ENCODE results near the gene HLA-DMA.

HLA-DMA gene

DNA sequence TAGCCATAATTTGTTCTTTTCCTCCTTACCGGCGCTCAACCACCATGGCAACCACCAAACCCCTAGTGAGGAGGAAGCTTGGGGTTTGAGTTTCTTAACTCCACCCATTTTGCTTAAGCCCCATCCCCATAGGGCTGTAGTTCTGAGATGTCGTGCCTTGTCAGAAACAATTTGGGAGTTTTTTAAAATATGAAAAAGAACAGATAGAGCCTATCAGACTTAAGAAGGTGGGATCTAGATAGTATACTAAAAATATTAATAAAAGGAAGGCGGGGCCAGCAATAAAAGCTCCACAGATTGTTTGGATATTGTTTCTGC lies 21.1 kb upstream of the HLA-DMA start:
- DNase-seq = peak; percentile 47

DNA sequence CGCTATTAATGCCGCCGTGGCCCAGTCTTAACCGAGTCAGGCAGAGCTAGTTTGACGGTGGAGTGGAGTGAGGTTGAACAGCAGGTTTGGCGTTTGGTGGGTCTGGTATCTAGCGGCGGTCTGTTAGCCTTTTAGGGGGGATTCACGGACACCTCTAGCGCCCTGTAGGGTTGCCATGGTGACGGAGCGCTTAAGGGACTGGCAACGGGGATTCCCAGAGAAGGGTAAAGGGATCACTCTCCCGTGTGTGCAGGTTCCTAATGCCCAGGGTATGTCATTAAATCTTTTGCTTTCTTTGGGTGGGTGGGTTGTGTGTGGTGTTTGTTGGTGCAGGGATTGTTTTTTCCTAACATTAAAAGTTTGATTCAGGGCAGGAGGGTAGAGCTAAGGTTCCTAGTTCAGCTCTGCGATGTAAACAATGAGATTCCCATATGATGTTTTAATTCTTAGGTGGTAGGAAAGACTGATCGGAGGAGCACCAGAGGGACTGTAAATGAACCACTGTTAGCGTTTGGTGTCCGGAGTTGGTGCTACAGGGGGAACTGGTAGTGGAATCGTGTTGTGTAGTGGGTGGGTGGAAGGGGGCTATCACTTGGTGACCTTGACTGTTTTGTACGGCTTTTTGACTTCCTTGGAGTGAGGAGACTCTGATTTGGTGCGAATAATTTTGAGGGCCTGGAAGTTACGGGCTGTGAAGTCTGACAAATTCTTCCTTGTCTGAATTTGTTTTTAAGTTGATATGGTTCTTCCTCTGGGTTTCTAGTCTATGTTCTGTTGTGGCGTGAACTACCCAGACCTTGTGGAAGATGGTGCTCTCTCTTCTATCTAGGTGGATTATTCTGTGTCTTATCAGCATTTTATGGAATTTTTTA lies 20.5 kb upstream of the HLA-DMA start:
- DNase-seq = peak; percentile 49

DNA sequence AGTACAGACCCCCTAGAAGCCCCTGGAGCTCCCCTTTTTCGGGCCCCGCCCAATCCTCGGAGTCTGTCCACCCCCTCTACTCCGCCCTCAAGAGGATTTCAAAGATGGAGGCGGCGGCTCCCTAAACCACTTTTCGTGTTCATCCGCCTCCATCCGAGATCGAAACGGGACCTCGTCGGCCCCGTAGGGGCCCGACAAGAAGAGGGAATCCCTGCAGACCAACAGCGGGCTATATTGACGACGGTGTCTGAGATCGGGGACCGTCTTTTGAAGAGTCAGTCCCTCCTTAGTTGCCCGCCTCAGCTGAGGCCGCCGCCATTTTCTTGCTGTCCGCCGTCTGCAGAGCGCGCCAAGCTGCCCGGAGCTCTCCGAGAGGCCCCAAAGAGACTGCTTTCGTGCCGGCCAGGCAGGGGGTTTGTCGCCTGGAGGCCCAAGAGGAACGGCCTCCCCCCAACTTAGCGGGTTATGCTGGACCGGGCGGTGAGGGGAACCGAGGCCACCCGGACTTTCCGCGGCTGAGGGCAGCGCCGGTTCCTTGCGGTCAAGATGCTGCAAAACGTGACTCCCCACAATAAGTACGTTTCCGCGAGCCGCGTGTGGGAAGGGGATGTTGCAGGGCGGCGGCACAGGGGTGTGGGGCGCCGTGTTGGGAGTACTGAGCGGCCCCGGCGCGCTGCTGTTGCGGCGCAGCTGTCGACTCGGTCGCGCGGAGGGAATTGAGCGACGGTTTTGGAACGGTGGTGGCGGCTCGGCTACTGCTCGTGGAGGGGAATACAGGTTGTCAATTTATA lies 19.7 kb upstream of the HLA-DMA start:
- no peak for DNase-seq

DNA sequence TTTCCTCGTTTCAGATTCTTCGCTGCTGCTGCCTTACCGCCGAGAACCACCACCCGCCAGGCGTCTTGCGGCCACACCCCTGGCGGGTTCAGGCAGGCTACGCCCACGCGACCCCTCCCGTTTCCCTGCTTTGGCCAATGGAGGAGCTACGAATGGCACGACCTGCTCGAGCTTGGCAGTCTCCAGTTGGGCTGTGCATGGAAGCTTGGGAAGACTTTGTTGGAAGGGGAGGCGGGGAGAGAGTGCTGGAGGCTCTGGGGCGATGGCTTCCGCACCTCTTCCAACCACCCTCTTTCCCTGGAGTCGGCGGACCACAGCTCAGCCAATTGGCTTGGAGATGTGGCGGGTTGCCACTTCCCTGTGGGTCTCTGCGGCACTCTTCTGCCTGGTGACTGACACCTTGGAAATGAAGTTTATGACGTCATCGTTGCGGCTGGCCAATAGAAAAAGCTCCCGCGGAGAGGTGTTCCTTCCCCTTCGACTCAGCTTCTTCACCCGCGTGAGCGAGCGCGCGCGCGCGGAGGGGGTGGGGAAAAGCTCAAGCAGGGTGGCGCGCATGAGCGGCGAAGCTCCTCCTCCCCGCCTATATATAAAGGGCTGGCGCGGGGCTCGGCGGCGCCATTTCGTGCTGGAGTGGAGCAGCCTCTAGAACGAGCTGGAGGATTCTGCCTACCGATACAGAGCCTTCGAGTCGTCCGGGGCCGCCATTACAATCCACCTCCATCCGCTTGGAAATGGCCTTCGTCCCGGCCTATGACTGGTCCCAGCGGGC lies 18.9 kb upstream of the HLA-DMA start:
- peak; percentile 100 for DNase-seq

DNA sequence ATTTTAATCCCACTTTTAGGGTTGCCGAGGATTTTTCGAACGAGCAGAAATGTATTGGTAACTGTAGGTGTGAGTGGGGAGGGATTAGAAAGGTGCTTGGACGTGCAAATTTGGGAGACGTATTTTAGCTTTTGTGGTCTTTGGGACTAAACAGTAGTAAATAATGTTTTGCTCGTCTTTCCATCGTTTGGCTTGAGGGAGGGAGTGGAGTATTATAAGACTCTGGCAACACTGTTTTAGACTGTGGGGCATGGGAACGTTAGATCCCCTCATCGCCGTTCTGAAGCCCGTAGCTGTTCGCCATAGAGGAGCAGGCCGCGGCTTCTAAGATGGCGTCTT lies 18.3 kb upstream of the HLA-DMA start:
- DNase-seq = no peak

DNA sequence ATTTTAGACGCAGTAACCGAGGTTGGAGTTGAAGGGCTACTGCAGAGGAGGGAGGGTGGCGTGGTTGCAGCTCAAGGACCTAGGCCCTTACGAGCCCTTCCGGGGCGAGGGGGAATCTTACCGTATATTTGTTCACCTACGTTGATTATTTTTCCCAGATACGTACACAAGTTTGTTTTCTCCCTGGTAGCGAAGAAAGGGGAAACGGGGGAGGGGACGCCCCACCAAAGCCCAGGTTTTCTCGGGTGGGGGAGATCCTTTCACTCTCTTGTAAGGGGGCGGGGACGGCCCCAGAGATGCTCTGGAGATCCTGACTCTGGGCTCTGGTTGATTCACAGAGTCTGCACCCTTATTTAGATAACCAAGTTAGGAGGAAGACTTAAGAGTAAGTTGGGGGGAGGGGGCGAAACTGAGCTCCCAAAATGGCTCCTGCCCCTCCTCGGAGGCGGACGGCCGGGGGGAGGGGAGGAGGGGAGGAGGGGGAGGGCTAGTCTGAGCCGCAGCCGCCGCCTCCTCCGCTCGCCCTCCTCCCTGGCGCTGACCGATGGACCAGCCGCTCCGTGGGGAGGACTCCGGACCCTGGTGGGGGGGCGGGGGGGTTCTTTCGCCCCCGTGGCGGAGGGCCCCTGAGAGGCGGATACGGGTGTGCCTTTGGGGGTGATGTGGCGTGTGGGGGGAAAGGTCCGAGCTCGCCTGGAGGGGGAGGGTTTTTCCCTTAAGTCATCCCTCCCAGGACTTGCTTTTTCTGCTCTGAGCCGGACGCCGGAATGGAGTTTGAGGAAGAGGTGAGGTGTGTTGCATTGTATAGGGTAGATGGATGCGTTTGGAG lies 17.7 kb upstream of the HLA-DMA start:
- DNase-seq = peak; percentile 97

DNA sequence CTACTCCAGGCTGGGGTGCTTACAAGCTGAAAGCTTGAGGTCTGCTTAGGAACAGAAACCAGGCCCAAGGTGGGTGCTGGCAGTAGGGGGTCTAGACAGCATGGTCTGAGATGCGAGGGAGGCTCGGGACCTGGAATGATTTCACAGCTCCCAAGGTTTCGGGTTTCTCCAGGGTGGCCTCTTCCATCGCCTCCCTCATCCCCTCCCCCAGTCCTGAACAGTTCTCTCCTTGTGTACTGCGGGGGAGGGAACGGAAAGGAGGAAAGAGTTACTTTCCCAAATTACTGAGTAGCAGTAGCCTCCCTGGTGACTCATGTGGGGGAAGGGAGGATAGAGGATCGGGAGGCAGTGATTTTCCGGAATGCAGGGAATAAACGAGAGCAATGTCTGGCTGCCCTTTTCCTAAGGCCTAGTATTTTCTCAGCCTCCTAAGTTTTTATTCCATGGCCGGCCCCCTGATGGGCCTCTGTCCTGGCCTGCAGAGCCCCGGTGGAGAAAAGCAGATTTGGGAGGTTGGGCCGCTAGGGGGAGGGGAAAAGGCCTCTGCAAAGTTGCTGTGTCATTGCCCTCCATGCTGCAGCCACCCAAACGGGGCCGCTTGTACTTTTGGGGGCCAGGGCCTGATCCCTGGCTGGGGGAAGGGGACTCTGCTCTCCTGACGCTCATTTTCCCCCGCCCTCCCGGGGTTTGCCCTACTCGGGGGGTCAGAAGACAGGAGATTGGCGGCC lies 17.0 kb upstream of the HLA-DMA start:
- peak; percentile 100 for DNase-seq

DNA sequence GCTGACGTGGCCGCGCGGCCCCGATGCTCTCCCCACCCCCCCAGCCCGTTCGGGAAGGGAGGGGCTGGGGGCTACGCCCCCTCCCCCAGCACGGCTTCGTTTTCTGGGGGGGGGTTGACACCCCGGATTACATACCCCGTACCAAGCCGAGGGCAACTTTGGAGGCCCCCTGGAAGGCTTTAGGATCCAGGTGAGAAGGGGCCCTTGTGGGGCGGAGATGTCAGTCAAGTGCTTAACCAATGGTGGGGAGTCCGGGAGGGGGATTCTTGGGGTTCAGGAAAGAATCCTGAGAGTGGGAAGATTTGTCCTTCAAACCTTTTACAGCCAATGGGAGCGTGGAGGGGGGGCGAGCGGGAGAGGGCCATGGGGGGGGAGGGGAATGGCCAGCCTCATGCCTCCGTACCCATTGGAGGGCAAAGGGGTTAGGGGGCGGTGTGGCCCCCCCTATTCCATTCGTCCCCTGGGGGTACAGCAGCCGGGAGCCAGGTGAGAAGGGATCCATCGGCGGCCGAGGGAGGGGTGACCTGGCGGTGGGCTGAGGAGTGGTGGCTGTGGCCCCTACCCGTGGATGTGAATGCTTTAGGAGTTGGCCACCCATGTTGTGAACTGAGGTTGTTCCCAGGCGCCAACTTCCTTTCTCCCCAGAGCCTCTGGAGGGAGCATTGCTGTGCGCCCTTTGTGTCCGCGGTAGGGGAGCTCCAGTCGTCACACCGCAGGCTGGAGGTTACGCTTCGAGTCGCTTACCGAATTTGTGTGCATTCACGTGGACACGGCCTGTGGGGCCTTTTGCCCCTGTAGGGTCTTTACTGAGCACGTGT lies 16.2 kb upstream of the HLA-DMA start:
- peak; percentile 87 for DNase-seq

DNA sequence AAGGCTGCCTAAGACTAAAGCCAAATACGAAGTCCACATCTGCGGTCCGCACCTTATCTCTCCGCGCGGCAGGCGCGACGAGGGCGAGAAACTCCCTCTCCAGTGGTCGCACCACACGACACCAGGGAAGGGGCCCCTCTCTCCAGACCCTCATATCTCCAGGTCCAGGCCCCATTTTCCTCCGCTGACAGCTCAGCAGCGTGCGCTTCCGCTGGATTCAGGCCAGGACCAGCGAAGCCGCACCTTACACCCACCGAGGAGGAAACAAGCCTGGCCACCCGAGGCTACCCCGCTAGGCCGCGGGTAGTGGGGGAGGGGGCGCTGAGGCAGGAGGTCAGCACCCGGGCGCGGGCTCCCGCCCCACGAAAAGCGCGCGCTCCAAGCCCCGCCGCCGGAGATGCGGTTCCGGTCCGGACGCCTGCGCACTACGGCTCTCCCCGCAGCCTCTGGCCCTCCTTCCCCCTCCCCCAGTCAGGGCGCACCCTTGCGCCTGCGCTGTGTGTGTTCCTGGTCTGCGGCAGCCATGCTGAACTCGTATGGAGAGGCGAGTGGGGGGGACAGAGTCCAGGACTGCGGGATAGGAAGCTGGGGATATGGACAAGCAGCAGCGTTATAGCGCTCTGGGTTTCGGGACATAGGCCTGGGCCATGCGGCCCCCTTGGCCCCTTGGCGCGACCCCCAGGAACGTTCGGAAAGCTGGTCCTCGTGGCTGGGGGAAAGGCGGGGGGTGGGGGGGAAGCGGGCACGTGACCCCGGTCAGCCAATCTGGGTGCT lies 15.4 kb upstream of the HLA-DMA start, which contains the start of gene BRD2:
TSS of gene BRD2 (plus strand) at position 502 of the 774 bp plus-strand sequence. CDS start 4,305 bp downstream, outside the sequence.
- peak; percentile 97 for DNase-seq

DNA sequence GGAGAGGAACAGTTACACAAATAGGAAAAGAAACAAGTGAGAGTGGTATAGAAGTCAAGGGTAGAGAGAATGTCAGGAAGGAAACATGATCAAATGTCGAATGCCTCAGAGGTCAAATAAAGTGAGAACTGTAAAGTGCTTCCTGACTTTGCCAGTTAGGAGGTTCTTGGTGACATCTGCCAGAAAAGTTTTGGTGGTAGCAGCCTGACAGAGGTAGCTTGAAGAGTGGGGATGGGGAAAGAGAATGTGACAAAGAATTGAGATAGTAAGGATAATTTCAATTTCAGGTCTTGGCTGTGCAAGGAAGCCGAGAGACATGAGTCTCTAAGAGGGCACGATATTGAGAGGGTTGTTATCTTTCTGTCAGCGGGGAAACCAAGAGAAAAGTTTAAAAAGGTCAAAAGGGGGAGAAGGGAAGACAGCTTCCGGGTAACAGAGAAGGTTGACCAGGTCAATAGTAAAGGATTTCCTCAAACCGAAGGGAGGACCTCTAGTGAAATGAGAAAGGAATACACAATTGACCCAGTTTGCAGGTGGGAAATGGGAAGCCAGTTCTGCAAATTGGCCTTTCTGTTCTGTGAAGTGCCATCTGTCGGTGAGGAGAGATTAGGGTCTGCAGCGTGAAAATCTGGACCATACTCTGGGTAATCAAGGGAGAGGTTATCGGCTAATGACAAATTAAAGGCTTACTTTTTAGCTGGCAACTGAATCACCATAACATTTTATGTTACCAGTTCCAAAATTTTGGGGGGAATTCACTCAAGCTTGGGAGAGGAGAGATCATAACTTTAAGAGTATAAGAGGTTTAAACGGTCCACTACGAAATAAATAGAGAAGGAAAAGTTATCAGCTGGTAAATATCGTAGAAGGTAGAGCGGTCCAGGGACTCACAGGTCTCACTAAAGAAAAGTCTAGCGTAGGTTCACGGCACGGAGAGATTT lies 14.5 kb upstream of the HLA-DMA start:
- peak; percentile 65 for DNase-seq

DNA sequence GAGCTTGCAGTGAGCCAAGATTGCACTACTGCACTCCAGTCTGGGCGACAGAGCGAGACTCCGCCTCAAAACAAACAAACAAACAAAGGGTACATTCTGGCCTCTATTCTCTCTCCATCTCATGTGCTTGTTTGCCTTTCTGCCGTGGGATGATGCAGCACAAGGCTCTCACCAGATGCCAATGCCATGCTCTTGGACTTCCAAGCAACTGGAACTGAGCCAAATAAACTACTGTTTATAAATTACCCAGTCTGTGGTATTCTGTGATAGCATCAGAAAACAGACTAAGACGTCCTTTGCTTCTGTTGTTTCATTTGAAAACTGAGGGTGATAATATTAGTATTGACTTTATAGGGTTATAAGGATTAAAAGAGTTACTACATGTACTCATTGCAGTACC lies 11.9 kb upstream of the HLA-DMA start:
- DNase-seq = no peak

DNA sequence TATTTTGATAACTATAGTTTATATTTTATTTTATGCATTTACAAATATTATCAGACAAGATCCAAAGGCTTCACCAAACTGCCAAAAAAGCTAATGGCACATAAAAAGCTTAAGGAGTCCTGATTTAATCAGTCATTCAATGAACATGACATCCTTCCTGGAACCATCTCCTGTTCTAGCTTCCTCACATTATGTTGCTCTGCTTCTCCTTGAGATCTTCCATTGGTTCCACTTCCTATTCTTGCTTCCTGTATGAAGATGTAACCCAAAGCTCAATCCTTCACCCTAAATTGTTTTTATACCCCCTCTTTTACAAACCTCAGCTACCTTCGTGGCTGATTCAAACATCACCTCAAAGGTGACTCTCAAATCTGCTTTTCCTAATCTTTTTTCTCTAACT lies 11.0 kb upstream of the HLA-DMA start:
- no peak for DNase-seq

DNA sequence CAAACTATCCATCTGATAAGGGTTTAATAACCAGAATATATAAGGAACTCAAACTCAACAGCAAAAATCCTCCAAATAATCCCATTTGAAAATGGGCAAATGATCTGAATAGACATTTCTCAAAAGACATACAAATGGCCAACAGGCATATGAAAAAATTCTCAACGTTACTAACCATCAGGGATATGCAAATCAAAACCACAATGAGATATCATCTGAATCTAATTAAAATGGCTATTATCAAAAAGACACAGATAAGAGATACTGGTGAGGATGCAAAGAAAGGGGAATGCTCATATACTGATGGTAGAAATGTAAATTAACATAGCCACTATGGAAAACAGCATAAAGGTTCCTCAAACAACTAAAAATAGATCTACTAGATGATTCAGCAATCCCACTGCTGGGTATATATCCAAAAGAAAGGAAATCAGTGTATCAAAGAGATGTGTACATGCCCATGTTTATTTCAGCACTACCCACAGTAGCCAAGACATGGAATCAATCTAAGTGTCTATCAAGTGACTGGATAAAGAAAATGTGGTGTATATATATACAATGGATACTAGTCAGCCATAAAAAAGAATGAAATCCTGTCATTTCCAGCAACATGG lies 9.4 kb upstream of the HLA-DMA start:
- no peak for DNase-seq

DNA sequence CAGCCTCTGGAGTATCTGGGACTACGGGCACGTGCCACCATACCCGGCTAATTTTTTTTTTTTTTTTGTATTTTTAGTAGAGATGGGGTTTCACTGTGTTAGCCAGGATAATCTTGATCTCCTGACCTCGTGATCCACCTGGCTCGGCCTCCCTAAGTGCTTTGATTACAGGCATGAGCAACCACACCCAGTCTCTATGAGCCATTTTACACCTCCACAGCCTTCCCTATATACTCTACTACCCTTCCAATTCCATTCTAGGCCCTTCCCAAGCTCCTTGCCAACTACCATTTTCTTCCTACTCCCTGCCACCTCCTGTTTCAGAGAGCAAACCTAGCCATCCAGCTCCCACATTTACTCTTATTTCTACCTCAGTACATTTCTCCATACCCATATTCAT lies 7.7 kb upstream of the HLA-DMA start:
- DNase-seq = no peak

DNA sequence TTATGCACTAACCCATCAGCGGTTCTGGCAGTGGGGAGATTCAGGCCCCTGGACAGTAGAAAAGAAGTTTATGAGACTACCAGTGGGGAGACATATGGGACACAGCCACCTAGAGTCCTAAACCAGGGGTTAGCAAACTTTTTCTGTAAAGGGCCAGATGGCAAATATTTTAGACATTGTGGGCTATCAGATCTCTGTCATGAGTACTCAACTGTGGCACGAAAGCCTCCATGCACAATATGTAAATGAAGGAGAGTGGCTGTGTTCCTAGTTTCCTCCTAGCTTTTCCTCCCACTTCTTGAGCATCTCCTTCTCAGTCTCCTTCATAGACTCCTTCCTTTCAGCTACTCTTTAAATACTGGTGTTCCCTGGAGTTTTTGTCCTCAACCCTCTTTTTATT lies 3.3 kb upstream of the HLA-DMA start:
- no peak for DNase-seq

DNA sequence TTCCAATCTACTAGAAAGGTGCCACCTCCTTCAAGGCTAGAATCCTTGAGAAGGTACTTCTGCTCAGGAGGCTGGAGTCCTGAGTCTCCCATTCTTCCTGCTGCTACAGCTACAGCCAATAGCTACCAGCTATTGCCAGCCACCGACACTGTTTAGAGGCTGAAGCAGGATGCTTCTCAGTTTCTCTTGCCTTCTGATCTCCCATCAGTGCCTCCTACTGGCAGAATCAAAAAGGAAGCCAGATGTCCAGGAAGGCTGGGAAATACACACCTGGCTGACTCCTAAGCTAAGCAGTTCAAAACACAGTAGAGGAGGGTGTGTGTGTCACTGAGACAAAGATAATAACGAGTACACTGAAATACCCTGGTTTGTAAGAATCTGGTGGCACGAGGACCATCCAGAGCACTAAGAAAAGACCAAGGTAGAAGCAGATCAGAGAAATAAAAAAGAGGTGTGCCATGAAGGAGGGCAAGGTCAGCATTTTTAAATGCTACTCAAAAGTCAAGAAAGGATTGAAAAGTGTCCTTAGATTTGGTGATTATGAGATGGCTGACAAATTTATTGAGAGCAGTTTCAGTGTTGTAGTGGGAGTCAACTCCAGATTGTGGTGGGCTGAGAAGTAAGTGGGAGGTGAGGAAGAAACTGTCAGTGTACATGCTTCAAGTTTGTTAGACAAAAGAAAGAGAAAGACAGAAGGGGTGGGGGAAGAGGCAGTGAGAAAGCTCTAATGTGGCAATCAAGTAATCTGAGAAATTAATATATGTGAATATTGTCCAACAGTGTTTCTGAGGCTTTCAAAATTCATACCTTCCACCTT lies 2.3 kb upstream of the HLA-DMA start:
- DNase-seq = peak; percentile 15

DNA sequence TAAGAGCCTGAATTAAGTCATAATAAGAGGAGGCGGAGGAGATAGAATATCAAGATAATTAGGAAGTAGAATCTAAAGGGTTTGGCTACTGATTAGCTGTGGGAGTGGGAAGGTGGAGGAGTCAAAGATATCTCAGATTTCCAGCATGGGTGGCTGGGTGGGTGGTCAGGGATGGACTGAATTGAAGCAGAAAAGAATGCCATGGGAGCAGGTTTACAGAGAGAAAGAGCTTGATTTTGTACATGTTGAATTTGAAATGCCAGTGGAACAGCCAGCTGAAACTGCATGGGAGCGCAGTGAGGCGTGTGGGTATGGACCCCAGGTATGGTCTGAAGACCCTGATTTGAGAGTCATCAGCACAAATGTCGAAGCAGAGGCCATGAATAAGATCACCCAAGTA lies 1.4 kb upstream of the HLA-DMA start:
- DNase-seq = no peak

DNA sequence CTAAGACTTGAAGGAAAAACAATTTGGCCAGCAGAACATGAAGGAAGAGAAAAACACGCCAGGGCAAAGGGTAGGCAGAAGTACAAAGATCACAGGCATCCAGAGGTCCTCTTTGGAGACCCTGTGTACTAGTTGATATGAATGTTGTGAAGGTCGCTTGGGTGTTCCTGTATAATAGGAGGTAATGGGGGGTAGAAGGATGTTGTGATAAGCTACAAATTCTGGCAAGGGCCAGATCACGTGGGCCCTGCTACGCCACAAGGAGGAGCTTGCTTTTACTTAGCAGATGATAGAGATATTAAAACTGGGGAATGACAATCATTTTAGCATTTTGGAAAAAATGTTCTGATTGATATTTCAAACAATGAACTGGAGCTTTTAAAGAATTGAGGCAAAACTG lies 878 bp upstream of the HLA-DMA start:
- DNase-seq = no peak
